ENCODE results near the gene CAD.

DNA sequence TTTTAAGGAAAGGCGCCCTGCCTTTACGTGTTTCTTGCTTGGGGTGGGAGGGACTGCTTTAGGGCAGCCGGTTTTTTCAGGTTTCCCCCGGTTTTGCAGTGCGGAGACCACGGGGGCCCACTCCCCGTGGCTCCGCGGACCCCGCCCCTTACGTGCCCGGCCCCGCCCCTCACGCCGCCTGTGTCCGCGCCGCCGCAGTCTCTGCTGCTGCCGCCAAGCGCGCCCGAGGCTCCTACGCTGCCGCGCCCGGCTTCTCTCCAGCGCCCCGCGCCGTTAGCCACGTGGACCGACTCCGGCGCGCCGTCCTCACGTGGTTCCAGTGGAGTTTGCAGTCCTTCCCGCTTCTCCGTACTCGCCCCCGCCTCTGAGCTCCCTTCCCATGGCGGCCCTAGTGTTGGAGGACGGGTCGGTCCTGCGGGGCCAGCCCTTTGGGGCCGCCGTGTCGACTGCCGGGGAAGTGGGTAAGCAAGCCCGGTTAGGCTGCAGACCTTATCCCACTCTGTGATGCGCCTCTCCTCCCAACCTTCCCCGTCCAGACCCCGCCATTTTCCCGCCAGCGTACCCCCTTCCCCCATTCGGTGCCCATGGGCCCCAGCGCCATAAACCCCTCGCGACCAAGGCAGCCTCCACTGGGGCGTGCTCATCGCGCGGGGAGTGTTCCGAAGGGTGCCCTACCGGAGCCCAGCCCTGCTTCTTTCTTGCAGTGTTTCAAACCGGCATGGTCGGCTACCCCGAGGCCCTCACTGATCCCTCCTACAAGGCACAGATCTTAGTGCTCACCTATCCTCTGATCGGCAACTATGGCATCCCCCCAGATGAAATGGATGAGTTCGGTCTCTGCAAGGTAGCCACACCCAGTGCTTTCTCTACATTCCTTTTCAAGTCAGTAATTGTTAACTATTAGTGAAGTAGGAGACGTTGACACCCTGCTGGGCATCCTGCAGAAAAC, at the start of gene CAD:
- no peak for TF ChIP-seq EZH2phosphoT487 (IDR thresholded peaks at IDR 0.05; ENCODE audit: borderline replicate concordance, low read depth, low read length)
- TF ChIP-seq, protein P1, sequence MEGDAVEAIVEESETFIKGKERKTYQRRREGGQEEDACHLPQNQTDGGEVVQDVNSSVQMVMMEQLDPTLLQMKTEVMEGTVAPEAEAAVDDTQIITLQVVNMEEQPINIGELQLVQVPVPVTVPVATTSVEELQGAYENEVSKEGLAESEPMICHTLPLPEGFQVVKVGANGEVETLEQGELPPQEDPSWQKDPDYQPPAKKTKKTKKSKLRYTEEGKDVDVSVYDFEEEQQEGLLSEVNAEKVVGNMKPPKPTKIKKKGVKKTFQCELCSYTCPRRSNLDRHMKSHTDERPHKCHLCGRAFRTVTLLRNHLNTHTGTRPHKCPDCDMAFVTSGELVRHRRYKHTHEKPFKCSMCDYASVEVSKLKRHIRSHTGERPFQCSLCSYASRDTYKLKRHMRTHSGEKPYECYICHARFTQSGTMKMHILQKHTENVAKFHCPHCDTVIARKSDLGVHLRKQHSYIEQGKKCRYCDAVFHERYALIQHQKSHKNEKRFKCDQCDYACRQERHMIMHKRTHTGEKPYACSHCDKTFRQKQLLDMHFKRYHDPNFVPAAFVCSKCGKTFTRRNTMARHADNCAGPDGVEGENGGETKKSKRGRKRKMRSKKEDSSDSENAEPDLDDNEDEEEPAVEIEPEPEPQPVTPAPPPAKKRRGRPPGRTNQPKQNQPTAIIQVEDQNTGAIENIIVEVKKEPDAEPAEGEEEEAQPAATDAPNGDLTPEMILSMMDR (conservative IDR thresholded peaks at IDR 0.05; ENCODE audit: low read length): peak; percentile 36; the same call in 1 of the 2 replicates

Measured in OCI-LY7 (cell line).